ENCODE data around the gene ARNT2. TPM values are rescaled to one million over a fixed set of nuclear protein-coding genes. Genes with fewer than 3 reads are reported as not detected.

Gene ARNT2
- total and polyA plus RNA-seq, 2 of the 13 experiments (the other 11 are each of a cell fraction or from before 2014, with no cell fraction given), result 0.69 to 1.7 TPM

DNA sequence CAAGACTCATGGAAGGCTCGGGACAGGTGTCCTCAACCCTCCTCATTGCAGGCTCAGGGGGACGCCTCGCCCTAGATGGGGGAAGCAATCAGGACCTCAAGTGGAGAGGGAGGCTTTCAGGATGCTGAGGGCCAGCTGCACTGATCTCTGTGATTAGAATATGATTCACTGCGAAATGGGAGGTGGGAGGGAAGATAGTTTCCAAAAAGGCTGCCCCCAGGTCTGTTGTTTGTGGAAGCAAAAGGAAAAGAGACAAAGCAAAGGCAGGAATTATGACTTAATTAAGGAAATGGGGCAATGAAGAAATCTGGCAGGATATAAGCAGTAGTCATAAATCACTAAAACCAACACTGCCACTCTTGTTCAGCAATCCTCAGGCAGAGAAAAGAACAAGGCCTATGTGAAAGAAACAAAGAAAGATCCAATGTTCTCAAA, 205.3 kb downstream of the ARNT2 start:
- WGBS (ENCODE audit: low lambda C conversion rate), result 2% methylated on average over 4 of the region's 4 CpGs
- Histone ChIP-seq H3K79me2 (ENCODE audit: insufficient read depth, low read length) (no peaks in the 10 kb centered on the region), H3K4me3 (replicated peaks in 1 of 3; ENCODE audit: insufficient read depth in 1 of 3, low read depth in 2 of 3, low read length in 3 of 3) (no peak overlapping the region), H3K27ac (ENCODE audit: extremely low read length, insufficient read depth, low read length) (no peak overlapping the region), H4K20me1 (ENCODE audit: insufficient read depth, low read length) (no peaks in the 10 kb centered on the region), H3K4me1 (ENCODE audit: insufficient read depth, low read length) (no peaks in the 10 kb centered on the region), H3K4me2 (ENCODE audit: low read depth, low read length) (no peak overlapping the region), H3K36me3 (replicated peaks in 1 of 2; ENCODE audit: control insufficient read depth in 1 of 2, insufficient read depth in 2 of 2, low read length in 2 of 2) (no peaks in the 10 kb centered on the region), H3K27me3 (ENCODE audit: control insufficient read depth in 1 of 2, insufficient read depth in 2 of 2, low read length in 2 of 2) (peaks cover 2 to 38% of the 10 kb centered on the region in 2 experiments; a peak in 2 of 5 replicates), H2AFZ (ENCODE audit: low read length) (no peak overlapping the region), H3K9ac (ENCODE audit: insufficient read depth, low read depth, low read length) (no peak overlapping the region), H3K9me3 (ENCODE audit: low read length) (no peaks in the 10 kb centered on the region)
- no peak for DNase-seq (ENCODE audit: low spot score)
- TF ChIP-seq ZNF674 (CRISPR knock-in tag; IDR thresholded peaks at IDR 0.05; ENCODE audit: low read depth), result no peak
- no peak for TF ChIP-seq NFATC3 (CRISPR knock-in tag; IDR thresholded peaks at IDR 0.05)
- TF ChIP-seq, protein P1, sequence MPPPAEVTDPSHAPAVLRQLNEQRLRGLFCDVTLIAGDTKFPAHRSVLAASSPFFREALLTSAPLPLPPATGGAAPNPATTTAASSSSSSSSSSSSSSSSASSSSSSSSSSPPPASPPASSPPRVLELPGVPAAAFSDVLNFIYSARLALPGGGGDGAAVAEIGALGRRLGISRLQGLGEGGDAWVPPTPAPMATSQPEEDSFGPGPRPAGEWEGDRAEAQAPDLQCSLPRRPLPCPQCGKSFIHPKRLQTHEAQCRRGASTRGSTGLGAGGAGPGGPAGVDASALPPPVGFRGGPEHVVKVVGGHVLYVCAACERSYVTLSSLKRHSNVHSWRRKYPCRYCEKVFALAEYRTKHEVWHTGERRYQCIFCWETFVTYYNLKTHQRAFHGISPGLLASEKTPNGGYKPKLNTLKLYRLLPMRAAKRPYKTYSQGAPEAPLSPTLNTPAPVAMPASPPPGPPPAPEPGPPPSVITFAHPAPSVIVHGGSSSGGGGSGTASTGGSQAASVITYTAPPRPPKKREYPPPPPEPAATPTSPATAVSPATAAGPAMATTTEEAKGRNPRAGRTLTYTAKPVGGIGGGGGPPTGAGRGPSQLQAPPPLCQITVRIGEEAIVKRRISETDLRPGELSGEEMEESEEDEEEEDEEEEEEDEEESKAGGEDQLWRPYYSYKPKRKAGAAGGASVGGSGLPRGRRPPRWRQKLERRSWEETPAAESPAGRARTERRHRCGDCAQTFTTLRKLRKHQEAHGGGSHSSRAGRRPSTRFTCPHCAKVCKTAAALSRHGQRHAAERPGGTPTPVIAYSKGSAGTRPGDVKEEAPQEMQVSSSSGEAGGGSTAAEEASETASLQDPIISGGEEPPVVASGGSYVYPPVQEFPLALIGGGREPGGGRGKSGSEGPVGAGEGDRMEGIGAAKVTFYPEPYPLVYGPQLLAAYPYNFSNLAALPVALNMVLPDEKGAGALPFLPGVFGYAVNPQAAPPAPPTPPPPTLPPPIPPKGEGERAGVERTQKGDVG (CRISPR knock-in tag; IDR thresholded peaks at IDR 0.05; ENCODE audit: borderline replicate concordance), result no peak
- TF ChIP-seq ZSCAN20 (CRISPR knock-in tag; IDR thresholded peaks at IDR 0.05; ENCODE audit: borderline replicate concordance), result no peak
- TF ChIP-seq, protein P2, sequence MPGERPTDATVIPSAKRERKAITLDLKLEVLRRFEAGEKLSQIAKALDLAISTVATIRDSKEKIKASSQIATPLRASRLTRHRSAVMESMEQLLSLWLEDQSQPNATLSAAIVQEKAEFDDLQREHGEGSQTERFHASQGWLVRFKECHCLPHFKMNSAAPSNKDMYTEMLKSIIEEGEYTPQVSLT (CRISPR knock-in tag; IDR thresholded peaks at IDR 0.05; ENCODE audit: borderline replicate concordance, low read depth), result no peak
- TF ChIP-seq KAT7 (CRISPR knock-in tag; IDR thresholded peaks at IDR 0.05; ENCODE audit: borderline replicate concordance), result no peak
- TF ChIP-seq ZSCAN12 (CRISPR knock-in tag; IDR thresholded peaks at IDR 0.05), result no peak
- no peak for TF ChIP-seq TP53 (CRISPR knock-in tag; conservative IDR thresholded peaks at IDR 0.05)
- no peak for TF ChIP-seq ZNF264 (CRISPR knock-in tag; IDR thresholded peaks at IDR 0.05)
- no peak for TF ChIP-seq ZNF274 (CRISPR knock-in tag; IDR thresholded peaks at IDR 0.05)
- no peak for TF ChIP-seq ZNF883 (CRISPR knock-in tag; IDR thresholded peaks at IDR 0.05; ENCODE audit: not compliant biosample characterization)
- TF ChIP-seq, protein P3, sequence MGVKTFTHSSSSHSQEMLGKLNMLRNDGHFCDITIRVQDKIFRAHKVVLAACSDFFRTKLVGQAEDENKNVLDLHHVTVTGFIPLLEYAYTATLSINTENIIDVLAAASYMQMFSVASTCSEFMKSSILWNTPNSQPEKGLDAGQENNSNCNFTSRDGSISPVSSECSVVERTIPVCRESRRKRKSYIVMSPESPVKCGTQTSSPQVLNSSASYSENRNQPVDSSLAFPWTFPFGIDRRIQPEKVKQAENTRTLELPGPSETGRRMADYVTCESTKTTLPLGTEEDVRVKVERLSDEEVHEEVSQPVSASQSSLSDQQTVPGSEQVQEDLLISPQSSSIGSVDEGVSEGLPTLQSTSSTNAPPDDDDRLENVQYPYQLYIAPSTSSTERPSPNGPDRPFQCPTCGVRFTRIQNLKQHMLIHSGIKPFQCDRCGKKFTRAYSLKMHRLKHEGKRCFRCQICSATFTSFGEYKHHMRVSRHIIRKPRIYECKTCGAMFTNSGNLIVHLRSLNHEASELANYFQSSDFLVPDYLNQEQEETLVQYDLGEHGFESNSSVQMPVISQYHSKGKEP (CRISPR knock-in tag; IDR thresholded peaks at IDR 0.05), result no peak
- no peak for TF ChIP-seq ZNF737 (CRISPR knock-in tag; IDR thresholded peaks at IDR 0.05; ENCODE audit: borderline replicate concordance)
- TF ChIP-seq ZNF251 (CRISPR knock-in tag; IDR thresholded peaks at IDR 0.05), result no peak
- TF ChIP-seq NFYC (CRISPR knock-in tag; IDR thresholded peaks at IDR 0.05), result no peak
- TF ChIP-seq POGZ (CRISPR knock-in tag; IDR thresholded peaks at IDR 0.05), result no peak
- ChIA-PET CTCF (ENCODE audit: low intra/inter-chr PET ratio, low total read pairs) (no interaction called here), POLR2A (no interaction called here)
- intact Hi-C loops (cut with micrococcal nuclease; ENCODE audit: unreplicated experiment) (no loop called here), in situ Hi-C loops (cut with HindIII; ENCODE audit: extremely low pct_ligation_motif_present, low pct_unique_long_range_greater_than_20kb) (no loop called here)
- BruUV-seq (replicated peaks), result no TSS peak
- FAIRE-seq, result no peak
- ATAC-seq, result no peak

Measured in HepG2 (cell line).